ENCODE results near the gene CCDC18. TPM values are rescaled to one million over a fixed set of nuclear protein-coding genes. Genes with fewer than 3 reads are reported as not detected.

CCDC18 gene
- total RNA-seq, 4 donors from 2014 or later: 0.81 to 4.7 (median 2.4) TPM

DNA sequence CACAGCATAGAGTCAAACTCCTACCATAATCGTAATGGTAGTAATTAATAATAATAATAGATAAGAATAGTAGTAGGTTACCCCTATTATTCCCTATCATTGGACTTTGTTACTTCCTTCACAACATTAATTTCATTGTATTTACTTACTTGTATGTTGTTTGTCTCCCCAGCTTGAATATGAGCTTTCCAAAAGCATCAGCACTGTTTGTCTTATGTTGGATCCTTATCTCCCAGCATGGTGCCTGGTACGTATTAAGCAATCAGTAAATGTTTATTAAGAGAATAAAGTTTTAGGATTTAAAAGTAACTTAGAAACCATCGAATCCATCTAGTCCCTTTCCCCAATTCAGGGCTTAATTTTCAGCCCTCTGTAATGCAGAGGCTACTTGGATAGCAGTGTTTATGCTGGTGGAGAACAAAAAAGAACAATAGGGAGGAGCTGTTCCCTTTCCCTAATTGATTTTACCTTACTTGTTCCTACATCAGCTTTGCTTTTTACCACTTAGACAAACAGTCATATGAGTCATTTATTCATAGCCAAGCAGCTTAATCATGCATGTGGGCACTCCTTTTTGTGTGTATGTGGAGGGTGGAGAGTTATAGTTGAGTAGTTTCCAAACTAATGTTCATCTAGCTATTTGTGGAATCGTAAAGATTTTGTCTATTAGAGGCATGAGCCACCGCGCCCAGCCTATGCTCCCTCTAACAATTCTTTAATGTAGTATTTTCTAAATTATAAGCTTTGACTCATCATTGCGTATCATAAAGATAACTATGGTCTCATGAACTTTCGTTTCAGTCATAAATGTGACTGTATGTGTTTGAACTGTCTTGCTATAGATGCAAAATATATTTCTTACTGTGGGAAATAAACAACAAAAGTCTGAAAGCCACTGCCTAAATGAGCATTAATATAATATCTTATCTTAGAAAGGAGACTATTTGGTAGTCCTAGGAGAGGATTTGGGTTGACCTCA, 144.3 kb downstream of the CCDC18 start:
- no peaks in the 10 kb centered on the region for H3K27me3 ChIP-seq
- WGBS, 2 donors (ENCODE audit: low coverage in 1 of 2): 77 to 78% methylated on average over 7 to 8 of the region's 8 CpGs
- H3K4me1 ChIP-seq: peaks cover 0 to 7% (median 0%) of the 10 kb centered on the region in 3 donors
- no peak overlapping the region for H3K27ac ChIP-seq
- no peaks in the 10 kb centered on the region for H3K9me3 ChIP-seq
- ATAC-seq: no peak
- no peaks in the 10 kb centered on the region for H3K36me3 ChIP-seq
- no peak overlapping the region for H3K4me3 ChIP-seq
- no peak for TF ChIP-seq EP300 (IDR thresholded peaks at IDR 0.05)
- TF ChIP-seq POLR2A (IDR thresholded peaks at IDR 0.05): no peak

Small RNA genes within 50 kb of the gene (small RNA-seq; reads per million reads assigned to genes)
- gene AC126124.1 (0 reads per million in 4 donors), gene AL139421.1 (0 reads per million in 4 donors)

Other genes with a start within 250 kb of the CCDC18 start
- 10 to 100 TPM; 10.2 to 39.2 (median 32.9) TPM for gene DIPK1A, start 219.3 kb upstream of the CCDC18 start, total RNA-seq
- 10 to 100 TPM in 2 of 4 donors, 1 to 10 TPM in 2; 7.8 to 20.7 (median 10.3) TPM for gene MTF2, start 101.4 kb upstream of the CCDC18 start, total RNA-seq
- gene TMED5, start 311 bp upstream of the CCDC18 start, total RNA-seq: 10 to 100 TPM; 43.5 to 68.0 (median 60.5) TPM
- gene DR1, start 165.2 kb downstream of the CCDC18 start, total RNA-seq: 10 to 100 TPM; 35.0 to 38.6 (median 35.3) TPM